Measurements from ENCODE around the gene ATXN10.

DNA sequence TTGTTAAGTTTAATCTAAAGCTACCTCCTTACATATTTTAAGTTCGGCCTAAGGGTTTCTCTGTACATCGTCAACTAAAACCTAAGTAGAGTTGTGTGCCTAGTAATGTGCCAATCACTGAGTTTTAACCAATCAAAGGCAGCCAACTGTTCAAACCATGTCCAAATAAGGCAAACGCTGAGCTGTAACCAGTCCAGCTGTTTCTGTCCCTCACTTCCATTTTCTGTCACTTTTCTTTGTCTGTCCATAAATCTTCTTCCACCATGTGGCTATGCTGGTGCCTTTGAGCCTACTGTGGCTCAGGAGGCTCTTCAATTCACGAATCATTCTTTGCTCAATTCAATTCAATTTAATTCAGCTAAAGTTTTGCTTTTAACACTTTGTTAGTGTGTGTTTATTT lies 13.9 kb upstream of the ATXN10 start:
- TF ChIP-seq, protein P1, sequence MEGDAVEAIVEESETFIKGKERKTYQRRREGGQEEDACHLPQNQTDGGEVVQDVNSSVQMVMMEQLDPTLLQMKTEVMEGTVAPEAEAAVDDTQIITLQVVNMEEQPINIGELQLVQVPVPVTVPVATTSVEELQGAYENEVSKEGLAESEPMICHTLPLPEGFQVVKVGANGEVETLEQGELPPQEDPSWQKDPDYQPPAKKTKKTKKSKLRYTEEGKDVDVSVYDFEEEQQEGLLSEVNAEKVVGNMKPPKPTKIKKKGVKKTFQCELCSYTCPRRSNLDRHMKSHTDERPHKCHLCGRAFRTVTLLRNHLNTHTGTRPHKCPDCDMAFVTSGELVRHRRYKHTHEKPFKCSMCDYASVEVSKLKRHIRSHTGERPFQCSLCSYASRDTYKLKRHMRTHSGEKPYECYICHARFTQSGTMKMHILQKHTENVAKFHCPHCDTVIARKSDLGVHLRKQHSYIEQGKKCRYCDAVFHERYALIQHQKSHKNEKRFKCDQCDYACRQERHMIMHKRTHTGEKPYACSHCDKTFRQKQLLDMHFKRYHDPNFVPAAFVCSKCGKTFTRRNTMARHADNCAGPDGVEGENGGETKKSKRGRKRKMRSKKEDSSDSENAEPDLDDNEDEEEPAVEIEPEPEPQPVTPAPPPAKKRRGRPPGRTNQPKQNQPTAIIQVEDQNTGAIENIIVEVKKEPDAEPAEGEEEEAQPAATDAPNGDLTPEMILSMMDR (conservative IDR thresholded peaks at IDR 0.05 in 1 of 2, IDR thresholded peaks at IDR 0.05 in 1 of 2; ENCODE audit: low read depth in 1 of 2, low read length in 2 of 2): no peak
- TF ChIP-seq EZH2 (IDR thresholded peaks at IDR 0.05; ENCODE audit: low read length, missing control alignments): no peak

All from fibroblast of lung (primary cell).